ENCODE results near the gene ADGRA1. TPM values are rescaled to one million over a fixed set of nuclear protein-coding genes. Genes with fewer than 3 reads are reported as not detected.
"Not testable (repeated sequence)": the region's sequence is repeated elsewhere in the genome, so short reads cannot be mapped to it uniquely, and the experiment has no call there.

Gene ADGRA1
- total RNA-seq, 1 donor from 2014 or later: under 0.01 TPM

DNA sequence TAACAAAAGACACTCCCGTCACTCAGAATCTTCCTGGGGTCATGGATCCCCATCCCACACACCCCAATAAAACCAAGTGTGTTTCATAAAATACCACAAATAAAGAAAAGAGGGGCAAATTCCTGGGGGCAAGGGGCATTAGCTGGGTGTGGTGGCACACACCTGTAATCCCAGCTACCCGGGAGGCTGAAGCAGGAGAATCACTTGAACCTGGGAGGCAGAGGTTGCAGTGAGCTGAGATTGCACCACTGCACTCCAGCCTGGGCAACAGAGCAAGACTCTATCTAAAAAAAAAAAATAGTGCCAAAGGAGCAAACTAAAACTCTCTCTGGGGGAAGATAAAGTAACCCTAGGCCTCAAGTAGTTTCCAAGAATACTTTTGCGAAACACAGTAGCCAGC, 63.3 kb downstream of the ADGRA1 start:
- H3K4me3 ChIP-seq (ENCODE audit: low read length in 3 of 3); H3K9ac ChIP-seq (ENCODE audit: low read depth in 1 of 3, low read length in 3 of 3); H3K27ac ChIP-seq (ENCODE audit: low read depth, low read length); H3K4me1 ChIP-seq (ENCODE audit: control insufficient read depth in 3 of 3, insufficient read depth in 3 of 3, low read length in 3 of 3); H3K36me3 ChIP-seq (ENCODE audit: control insufficient read depth in 3 of 3, insufficient read depth in 3 of 3, low read length in 3 of 3); H3K9me3 ChIP-seq (ENCODE audit: control insufficient read depth in 3 of 3, low read length in 3 of 3): not testable (repeated sequence)
- H3K27me3 ChIP-seq (ENCODE audit: control insufficient read depth in 3 of 3, insufficient read depth in 3 of 3, low read length in 3 of 3): peaks cover 13 to 22% (median 15%) of the 10 kb centered on the region in 3 donors

DNA sequence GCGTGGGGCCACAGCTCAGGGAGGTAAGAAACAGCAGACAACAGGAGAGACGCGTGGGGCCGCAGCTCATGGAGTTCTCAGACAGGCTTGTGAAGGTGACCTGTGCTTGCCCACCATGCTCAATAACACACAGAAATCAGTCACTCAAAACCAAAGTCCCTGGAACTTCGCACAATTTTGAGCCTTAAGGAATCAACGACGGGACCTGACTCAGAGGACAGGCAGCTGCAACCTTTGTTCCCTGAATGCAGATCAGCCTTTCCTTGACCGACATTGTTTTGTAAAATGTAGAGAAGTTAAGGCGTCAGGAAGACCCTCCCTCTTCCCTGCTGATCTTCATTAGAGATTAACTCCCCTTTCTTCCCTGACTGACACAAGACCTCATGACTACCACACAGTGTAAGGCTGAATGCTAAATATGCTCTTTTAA, 63.8 kb downstream of the ADGRA1 start:
- H3K9me3 ChIP-seq (ENCODE audit: control insufficient read depth in 3 of 3, low read length in 3 of 3): no peaks in the 10 kb centered on the region
- H3K4me1 ChIP-seq (ENCODE audit: control insufficient read depth in 3 of 3, insufficient read depth in 3 of 3, low read length in 3 of 3): no peaks in the 10 kb centered on the region
- H3K27me3 ChIP-seq (ENCODE audit: control insufficient read depth in 3 of 3, insufficient read depth in 3 of 3, low read length in 3 of 3): peaks cover 13 to 22% (median 13%) of the 10 kb centered on the region in 3 donors
- no peaks in the 10 kb centered on the region for H3K36me3 ChIP-seq (ENCODE audit: control insufficient read depth in 3 of 3, insufficient read depth in 3 of 3, low read length in 3 of 3)
- H3K4me3 ChIP-seq (ENCODE audit: low read length in 3 of 3): no peak overlapping the region
- H3K27ac ChIP-seq (ENCODE audit: low read depth, low read length): no peak overlapping the region
- H3K9ac ChIP-seq (ENCODE audit: low read depth in 1 of 3, low read length in 3 of 3): no peak overlapping the region

DNA sequence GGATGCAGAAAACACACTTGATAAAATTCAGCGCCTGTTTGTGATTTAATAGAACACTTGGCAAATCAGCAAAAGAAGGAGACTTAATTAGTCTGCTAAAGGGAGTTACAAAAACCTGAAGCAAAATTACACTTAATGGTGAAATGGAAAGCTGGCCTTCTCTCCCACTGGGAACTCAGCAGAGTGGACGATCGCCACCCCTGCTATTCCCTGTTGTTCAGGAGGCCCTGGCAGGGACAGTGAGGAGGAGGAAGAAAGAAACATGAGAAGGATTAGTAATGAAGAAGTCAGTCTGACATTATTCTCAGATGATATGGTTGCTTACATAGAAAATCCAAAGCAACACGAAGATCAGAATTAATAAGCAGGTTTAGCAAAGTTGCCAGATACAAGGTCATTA, 66.7 kb downstream of the ADGRA1 start:
- peaks cover 27 to 36% (median 28%) of the 10 kb centered on the region in 3 donors for H3K27me3 ChIP-seq (ENCODE audit: control insufficient read depth in 3 of 3, insufficient read depth in 3 of 3, low read length in 3 of 3)
- H3K4me1 ChIP-seq (ENCODE audit: control insufficient read depth in 3 of 3, insufficient read depth in 3 of 3, low read length in 3 of 3): no peaks in the 10 kb centered on the region
- no peaks in the 10 kb centered on the region for H3K9me3 ChIP-seq (ENCODE audit: control insufficient read depth in 3 of 3, low read length in 3 of 3)

DNA sequence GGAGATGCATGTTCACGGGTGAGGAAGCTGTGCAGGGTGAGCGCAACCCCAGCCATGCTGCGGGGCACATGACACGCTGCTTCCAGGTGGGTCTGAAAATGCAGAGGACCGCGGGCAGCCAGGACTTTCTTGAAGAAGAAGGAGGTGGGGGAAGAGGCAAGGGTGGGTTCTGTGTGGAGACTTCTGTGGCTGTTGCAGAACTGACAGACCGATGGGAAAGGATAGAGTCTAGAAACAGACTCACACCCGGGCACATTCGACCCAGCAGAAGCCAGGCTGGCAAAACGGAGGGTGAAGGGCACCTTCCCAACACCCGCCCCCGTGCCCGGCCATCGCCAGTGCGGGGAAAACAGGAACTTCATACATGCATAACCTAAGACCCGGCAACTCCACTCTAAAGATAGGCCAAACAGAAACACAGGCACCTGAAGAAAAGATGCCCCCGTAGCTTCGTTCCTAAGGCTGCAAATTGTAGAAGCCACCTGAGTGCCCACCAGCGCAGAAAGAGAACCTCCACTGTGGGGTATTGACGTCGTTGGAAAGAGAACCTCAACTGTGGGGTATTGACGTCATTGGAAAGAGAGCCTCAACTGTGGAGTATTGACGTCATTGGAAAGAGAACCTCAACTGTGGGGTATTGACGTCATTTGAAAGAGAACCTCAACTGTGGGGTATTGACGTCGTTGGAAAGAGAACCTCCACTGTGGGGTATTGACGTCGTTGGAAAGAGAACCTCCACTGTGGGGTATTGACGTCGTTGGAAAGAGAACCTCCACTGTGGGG, 67.5 kb downstream of the ADGRA1 start:
- Histone ChIP-seq H3K9ac (ENCODE audit: low read depth in 1 of 3, low read length in 3 of 3) (no peak overlapping the region), H3K9me3 (ENCODE audit: control insufficient read depth in 3 of 3, low read length in 3 of 3) (no peaks in the 10 kb centered on the region), H3K4me1 (ENCODE audit: control insufficient read depth in 3 of 3, insufficient read depth in 3 of 3, low read length in 3 of 3) (no peaks in the 10 kb centered on the region), H3K27ac (ENCODE audit: low read depth, low read length) (no peak overlapping the region), H3K36me3 (ENCODE audit: control insufficient read depth in 3 of 3, insufficient read depth in 3 of 3, low read length in 3 of 3) (no peaks in the 10 kb centered on the region), H3K4me3 (ENCODE audit: low read length in 3 of 3) (no peak overlapping the region), H3K27me3 (ENCODE audit: control insufficient read depth in 3 of 3, insufficient read depth in 3 of 3, low read length in 3 of 3) (peaks cover 28 to 37% (median 30%) of the 10 kb centered on the region in 3 donors)

More for the DNA sequence above, 66.7 kb downstream of the ADGRA1 start:
- Histone ChIP-seq H3K36me3 (ENCODE audit: control insufficient read depth in 3 of 3, insufficient read depth in 3 of 3, low read length in 3 of 3) (no peaks in the 10 kb centered on the region), H3K9ac (ENCODE audit: low read depth in 1 of 3, low read length in 3 of 3) (no peak overlapping the region), H3K27ac (ENCODE audit: low read depth, low read length) (no peak overlapping the region), H3K4me3 (ENCODE audit: low read length in 3 of 3) (no peak overlapping the region)

DNA sequence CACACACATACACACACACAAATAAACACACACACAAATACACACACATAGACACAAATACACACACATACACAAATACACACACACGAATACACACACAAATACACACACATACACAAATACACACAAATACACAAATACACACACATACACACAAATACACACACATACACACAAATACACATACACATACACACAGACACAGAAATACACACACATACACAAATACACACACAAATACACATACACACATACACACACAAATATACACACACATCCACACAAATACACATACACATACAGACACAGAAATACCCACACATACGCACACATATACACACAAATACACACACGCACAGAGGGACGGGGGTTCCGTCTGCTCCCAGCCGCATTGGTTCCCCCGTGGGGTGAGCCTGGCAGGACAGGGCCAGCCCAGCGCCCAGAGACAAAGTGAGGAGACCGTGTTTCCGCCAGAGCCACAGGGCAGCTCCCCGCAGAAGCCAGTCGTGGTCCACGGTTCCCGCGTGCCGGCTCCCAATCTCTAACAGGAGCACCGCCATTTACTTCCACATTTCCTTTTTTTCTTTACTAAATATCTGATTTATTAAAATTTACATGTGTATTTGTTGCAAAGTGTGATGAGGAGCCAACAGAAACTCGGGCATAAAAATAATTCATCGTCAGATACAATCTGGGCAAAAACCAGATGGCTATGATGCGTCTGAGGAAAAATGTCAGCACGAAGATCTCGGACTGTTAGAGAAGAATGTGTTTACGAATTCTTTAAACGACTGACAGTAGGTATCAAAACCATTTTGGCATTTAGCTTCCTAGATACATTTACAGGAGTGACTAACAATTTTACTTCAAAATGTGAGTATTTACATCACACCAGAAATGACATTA, 69.2 kb downstream of the ADGRA1 start:
- Histone ChIP-seq H3K27ac (ENCODE audit: low read depth, low read length) (no peak overlapping the region), H3K4me1 (ENCODE audit: control insufficient read depth in 3 of 3, insufficient read depth in 3 of 3, low read length in 3 of 3) (peaks cover 7 to 11% (median 8%) of the 10 kb centered on the region in 3 donors), H3K27me3 (ENCODE audit: control insufficient read depth in 3 of 3, insufficient read depth in 3 of 3, low read length in 3 of 3) (peaks cover 32 to 45% (median 39%) of the 10 kb centered on the region in 3 donors), H3K9ac (ENCODE audit: low read depth in 1 of 3, low read length in 3 of 3) (no peak overlapping the region), H3K4me3 (ENCODE audit: low read length in 3 of 3) (no peak overlapping the region), H3K36me3 (ENCODE audit: control insufficient read depth in 3 of 3, insufficient read depth in 3 of 3, low read length in 3 of 3) (no peaks in the 10 kb centered on the region), H3K9me3 (ENCODE audit: control insufficient read depth in 3 of 3, low read length in 3 of 3) (no peaks in the 10 kb centered on the region)

DNA sequence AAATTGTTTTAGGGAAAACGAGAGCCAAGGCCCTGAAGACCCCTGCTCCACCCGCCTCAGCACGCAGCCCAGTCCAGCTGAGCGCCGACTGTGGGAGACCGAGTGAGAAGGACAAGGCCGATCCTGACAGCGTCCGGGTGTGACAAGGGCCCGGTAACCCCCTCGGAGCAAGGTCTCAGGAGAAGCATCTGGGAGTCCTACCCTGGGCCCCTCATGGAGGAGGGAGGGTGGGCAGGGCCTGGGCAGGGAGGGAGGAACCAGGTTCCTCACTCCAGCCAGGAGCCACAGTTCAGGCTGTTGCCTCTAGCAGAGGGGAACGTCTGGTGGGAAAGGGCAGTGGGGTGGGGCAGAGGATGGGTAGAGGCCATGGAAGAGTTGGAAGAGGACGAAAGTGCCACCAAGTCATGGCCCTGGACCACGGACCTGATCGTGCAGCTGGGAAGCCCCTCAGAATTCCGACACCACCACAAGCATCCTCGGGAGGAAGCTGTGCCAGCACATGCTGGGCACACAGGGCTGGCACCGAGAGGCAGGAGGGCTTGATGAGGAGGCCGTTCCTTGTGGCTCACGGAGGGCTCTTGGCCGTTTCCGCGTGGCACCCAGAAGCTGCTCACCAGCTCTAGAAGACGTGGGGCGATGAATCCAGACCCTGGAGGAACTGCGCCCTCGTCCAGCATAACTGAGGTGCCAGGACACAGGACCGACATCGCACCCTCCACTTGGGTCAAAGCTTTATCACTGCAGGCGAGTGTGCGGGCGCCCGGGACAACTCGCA, 70.1 kb downstream of the ADGRA1 start:
- H3K36me3 ChIP-seq (ENCODE audit: control insufficient read depth in 3 of 3, insufficient read depth in 3 of 3, low read length in 3 of 3): no peaks in the 10 kb centered on the region
- H3K27ac ChIP-seq (ENCODE audit: low read depth, low read length): no peak overlapping the region
- H3K9ac ChIP-seq (ENCODE audit: low read depth in 1 of 3, low read length in 3 of 3): no peak overlapping the region
- peaks cover 8 to 17% (median 15%) of the 10 kb centered on the region in 3 donors for H3K4me1 ChIP-seq (ENCODE audit: control insufficient read depth in 3 of 3, insufficient read depth in 3 of 3, low read length in 3 of 3)
- H3K27me3 ChIP-seq (ENCODE audit: control insufficient read depth in 3 of 3, insufficient read depth in 3 of 3, low read length in 3 of 3): peaks cover 38 to 51% (median 41%) of the 10 kb centered on the region in 3 donors
- no peaks in the 10 kb centered on the region for H3K9me3 ChIP-seq (ENCODE audit: control insufficient read depth in 3 of 3, low read length in 3 of 3)
- no peak overlapping the region for H3K4me3 ChIP-seq (ENCODE audit: low read length in 3 of 3)

DNA sequence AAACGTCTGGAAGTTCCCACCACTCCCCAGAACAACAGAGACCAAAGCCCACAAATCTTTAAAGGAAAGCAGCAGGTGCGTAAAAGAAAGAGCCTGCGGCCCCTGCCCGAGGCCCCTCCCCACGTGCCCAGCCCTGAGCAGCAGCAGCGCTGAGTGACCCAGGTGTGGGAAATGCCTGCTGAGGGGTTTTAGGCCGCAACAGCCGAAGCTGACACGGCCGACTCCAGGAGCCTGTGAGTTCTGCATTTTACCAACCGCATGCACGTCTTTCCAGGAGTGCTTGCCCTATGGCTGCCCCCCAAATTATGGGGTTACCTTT, 70.7 kb downstream of the ADGRA1 start:
- H3K9ac ChIP-seq (ENCODE audit: low read depth in 1 of 3, low read length in 3 of 3): no peak overlapping the region
- no peak overlapping the region for H3K4me3 ChIP-seq (ENCODE audit: low read length in 3 of 3)
- H3K4me1 ChIP-seq (ENCODE audit: control insufficient read depth in 3 of 3, insufficient read depth in 3 of 3, low read length in 3 of 3): peaks cover 8 to 19% (median 15%) of the 10 kb centered on the region in 3 donors
- no peak overlapping the region for H3K27ac ChIP-seq (ENCODE audit: low read depth, low read length)
- no peaks in the 10 kb centered on the region for H3K9me3 ChIP-seq (ENCODE audit: control insufficient read depth in 3 of 3, low read length in 3 of 3)
- no peaks in the 10 kb centered on the region for H3K36me3 ChIP-seq (ENCODE audit: control insufficient read depth in 3 of 3, insufficient read depth in 3 of 3, low read length in 3 of 3)
- H3K27me3 ChIP-seq (ENCODE audit: control insufficient read depth in 3 of 3, insufficient read depth in 3 of 3, low read length in 3 of 3): peaks cover 43 to 56% (median 46%) of the 10 kb centered on the region in 3 donors

DNA sequence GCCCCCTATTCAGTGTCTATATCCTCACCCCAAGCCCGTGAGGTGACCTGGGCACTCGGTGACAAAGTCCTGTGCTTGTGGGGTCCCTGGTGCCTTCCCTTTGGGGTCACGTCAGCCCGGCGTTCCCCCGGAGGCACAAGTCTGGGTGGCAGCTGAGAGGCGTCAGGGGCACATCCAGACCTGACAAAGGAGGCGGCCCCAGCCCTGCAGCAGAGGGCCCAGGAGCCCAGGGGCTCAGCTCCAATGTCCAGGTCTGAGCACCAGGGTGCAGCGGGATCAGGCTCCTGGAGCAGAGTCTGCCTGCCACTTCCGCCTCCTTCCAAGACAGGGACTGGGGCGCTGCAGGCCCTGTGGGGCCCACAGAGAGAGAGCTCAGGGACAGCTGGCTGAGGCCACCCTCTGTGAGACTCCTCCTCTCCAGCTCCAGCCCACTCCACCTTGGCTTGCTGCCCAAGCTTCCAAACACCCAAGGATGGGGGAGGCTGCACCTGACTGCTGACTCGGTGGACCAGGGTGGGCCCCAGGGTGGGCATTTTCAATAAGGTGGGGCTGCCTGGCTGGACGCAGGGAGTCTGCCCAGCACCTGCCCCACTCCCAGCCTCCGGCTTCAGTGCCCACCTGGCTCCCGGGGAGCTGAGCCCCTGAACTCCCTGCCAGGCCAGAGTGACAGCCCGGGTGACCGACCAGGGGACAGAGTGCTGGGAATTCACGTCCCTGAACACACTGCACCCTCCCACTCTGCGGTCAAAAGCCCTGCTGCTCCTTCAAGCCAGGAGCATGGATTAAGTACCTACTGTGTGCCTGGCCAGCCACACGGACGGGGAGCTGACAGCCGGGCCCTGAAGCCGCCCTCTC, 71.3 kb downstream of the ADGRA1 start:
- H3K9ac ChIP-seq (ENCODE audit: low read depth in 1 of 3, low read length in 3 of 3): no peak overlapping the region
- no peak overlapping the region for H3K4me3 ChIP-seq (ENCODE audit: low read length in 3 of 3)
- no peaks in the 10 kb centered on the region for H3K36me3 ChIP-seq (ENCODE audit: control insufficient read depth in 3 of 3, insufficient read depth in 3 of 3, low read length in 3 of 3)
- H3K4me1 ChIP-seq (ENCODE audit: control insufficient read depth in 3 of 3, insufficient read depth in 3 of 3, low read length in 3 of 3): peaks cover 8 to 22% (median 15%) of the 10 kb centered on the region in 3 donors
- peaks cover 48 to 62% (median 52%) of the 10 kb centered on the region in 3 donors for H3K27me3 ChIP-seq (ENCODE audit: control insufficient read depth in 3 of 3, insufficient read depth in 3 of 3, low read length in 3 of 3)
- H3K9me3 ChIP-seq (ENCODE audit: control insufficient read depth in 3 of 3, low read length in 3 of 3): no peaks in the 10 kb centered on the region
- H3K27ac ChIP-seq (ENCODE audit: low read depth, low read length): no peak overlapping the region

DNA sequence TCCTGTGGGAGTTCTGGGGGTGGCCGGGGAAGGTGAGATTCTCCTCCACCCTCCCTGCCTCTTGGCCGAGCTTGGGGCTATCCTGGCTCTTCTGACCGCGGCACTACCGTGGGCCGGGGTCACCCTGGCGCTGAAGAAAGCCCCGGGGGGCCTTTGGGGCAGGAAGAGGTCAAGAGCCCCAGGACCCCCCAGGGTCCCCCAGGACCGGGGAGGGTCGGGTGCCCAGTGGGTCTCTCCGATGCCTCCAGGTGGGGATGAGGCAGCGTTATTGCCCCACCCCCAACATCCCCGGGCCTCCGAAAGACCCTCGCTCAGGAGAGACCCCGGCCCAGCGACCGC, 71.9 kb downstream of the ADGRA1 start:
- Histone ChIP-seq H3K4me3 (ENCODE audit: low read length in 3 of 3) (no peak overlapping the region), H3K27ac (ENCODE audit: low read depth, low read length) (no peak overlapping the region), H3K4me1 (ENCODE audit: control insufficient read depth in 3 of 3, insufficient read depth in 3 of 3, low read length in 3 of 3) (peaks cover 8 to 24% (median 15%) of the 10 kb centered on the region in 3 donors), H3K36me3 (ENCODE audit: control insufficient read depth in 3 of 3, insufficient read depth in 3 of 3, low read length in 3 of 3) (no peaks in the 10 kb centered on the region), H3K27me3 (ENCODE audit: control insufficient read depth in 3 of 3, insufficient read depth in 3 of 3, low read length in 3 of 3) (peaks cover 54 to 68% (median 58%) of the 10 kb centered on the region in 3 donors), H3K9me3 (ENCODE audit: control insufficient read depth in 3 of 3, low read length in 3 of 3) (no peaks in the 10 kb centered on the region), H3K9ac (ENCODE audit: low read depth in 1 of 3, low read length in 3 of 3) (no peak overlapping the region)
